ENCODE data around the gene TRANK1.
"Not testable (repeated sequence)": the region's sequence is repeated elsewhere in the genome, so short reads cannot be mapped to it uniquely, and the experiment has no call there.

DNA sequence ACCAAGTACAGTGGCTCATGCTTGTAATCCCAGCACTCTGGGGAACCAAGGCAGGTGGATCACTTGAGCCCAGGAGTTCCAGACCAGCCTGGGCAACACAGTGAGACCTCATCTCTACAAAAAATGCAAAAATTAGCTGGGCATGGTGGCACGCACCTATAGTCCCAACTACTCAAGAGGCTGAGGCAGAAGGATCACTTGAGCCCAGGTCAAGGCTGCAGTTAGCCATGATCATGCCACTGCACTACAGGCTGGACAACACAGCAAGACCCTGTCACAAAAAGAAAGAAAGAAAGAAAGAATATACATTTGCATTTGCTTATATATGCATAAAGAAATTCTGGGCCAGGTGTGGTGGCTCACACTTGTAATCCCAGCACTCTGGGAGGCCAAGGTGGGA, 13.4 kb downstream of the TRANK1 start:
- TF ChIP-seq, protein P1, sequence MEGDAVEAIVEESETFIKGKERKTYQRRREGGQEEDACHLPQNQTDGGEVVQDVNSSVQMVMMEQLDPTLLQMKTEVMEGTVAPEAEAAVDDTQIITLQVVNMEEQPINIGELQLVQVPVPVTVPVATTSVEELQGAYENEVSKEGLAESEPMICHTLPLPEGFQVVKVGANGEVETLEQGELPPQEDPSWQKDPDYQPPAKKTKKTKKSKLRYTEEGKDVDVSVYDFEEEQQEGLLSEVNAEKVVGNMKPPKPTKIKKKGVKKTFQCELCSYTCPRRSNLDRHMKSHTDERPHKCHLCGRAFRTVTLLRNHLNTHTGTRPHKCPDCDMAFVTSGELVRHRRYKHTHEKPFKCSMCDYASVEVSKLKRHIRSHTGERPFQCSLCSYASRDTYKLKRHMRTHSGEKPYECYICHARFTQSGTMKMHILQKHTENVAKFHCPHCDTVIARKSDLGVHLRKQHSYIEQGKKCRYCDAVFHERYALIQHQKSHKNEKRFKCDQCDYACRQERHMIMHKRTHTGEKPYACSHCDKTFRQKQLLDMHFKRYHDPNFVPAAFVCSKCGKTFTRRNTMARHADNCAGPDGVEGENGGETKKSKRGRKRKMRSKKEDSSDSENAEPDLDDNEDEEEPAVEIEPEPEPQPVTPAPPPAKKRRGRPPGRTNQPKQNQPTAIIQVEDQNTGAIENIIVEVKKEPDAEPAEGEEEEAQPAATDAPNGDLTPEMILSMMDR (tag by site-specific recombination; IDR thresholded peaks at IDR 0.05) = not testable (repeated sequence)
- TF ChIP-seq ZNF610 (tag by site-specific recombination; IDR thresholded peaks at IDR 0.05; ENCODE audit: borderline replicate concordance); ZNF248 (tag by site-specific recombination; IDR thresholded peaks at IDR 0.05); KLF10 (tag by site-specific recombination; IDR thresholded peaks at IDR 0.05): not testable (repeated sequence)

Data from HEK293 (cell line).